Transverse colon (tissue), 4 donors: ENCODE measurements around the gene LPAR2. TPM values are rescaled to one million over a fixed set of nuclear protein-coding genes. Genes with fewer than 3 reads are reported as not detected.

Experiments used
- DNase-seq: peaks from one replicate; pipeline ENCODE4 v3.0.0-alpha.2; 2019
- H3K27ac ChIP-seq, 4 donors: fragments of 200-600 bp; sonication (generic); 2 replicates each; pipeline ENCODE4 v1.5.1; 2016 to 2018; ENCODE audit warnings: inconsistent platforms in 4 of 4
- H3K27me3 ChIP-seq: fragments of 200-600 bp; sonication (generic); 2 replicates; pipeline ENCODE4 v1.5.1; 2017; ENCODE audit warnings: inconsistent platforms
- H3K36me3 ChIP-seq, 4 donors: fragments of 200-600 bp; sonication (generic); 2 replicates each; pipeline ENCODE4 v1.5.1; 2017 to 2019; ENCODE audit warnings: inconsistent platforms in 4 of 4
- H3K4me1 ChIP-seq, 4 donors: fragments of 200-600 bp; sonication (generic); 2 replicates each; pipeline ENCODE4 v1.5.1; 2017 to 2020; ENCODE audit warnings: inconsistent platforms in 4 of 4
- H3K4me3 ChIP-seq, 4 donors: fragments of 200-600 bp; sonication (generic); 1 replicate in 1 of 4; 2 replicates in 3 of 4; pipeline versions ENCODE4 v1.5.1 to v1.6.1; 2017 to 2019; ENCODE audit warnings: inconsistent platforms in 4 of 4
- H3K9me3 ChIP-seq, 2 donors: fragments of 200-600 bp; sonication (generic); 2 replicates each; pipeline ENCODE4 v1.5.1; 2017 to 2019; ENCODE audit warnings: inconsistent platforms in 2 of 2
- EP300 ChIP-seq: sonication (generic); formaldehyde crosslinking; IDR thresholded peaks from one replicate; pipeline ENCODE4 v1.6.1; 2017; ENCODE audit warnings: antibody characterized with exemption, low read depth
- POLR2A ChIP-seq: fragments of 450-650 bp; IDR thresholded peaks from one replicate; pipeline ENCODE4 v1.6.1; 2016; ENCODE audit warnings: antibody characterized with exemption, mild to moderate bottlenecking, moderate library complexity
- POLR2AphosphoS5 ChIP-seq, 3 donors: sonication (generic); formaldehyde crosslinking; IDR thresholded peaks; one replicate each; pipeline ENCODE4 v1.6.1; 2016; ENCODE audit warnings: antibody characterized with exemption in 3 of 3
- whole genome bisulfite sequencing, 2 donors: methylation state at CpG; one replicate each; pipeline ENCODE4 v1.1.5; 2018; ENCODE audit warnings: low coverage in 1 of 2; 5-methylcytosine and 5-hydroxymethylcytosine counted together
- in situ Hi-C, 4 donors: fragments of 200-750 bp; cut with MboI; loops; one replicate each; pipeline versions ENCODE4 v1.15.0 to v1.15.1; 2017; ENCODE audit warnings: low sequenced_read_pairs in 3 of 4, low pct_ligation_motif_present in 1 of 4, low pct_unique_long_range_greater_than_20kb in 1 of 4
- intact Hi-C: fragments of 100-400 bp; cut with DNase I; formaldehyde crosslinking; loops from one replicate; pipeline ENCODE4 v1.15.1; 2023; ENCODE audit warnings: low total_unique reads
- total RNA-seq, 4 donors: library from RNA; depleted of rRNA; stranded (reverse); fragments of >200 nt; gene quantifications; one replicate each; pipeline ENCODE4 v1.1.0, GENCODE V29; 2016
- TF ChIP-seq, protein P1 (sequence below), 5 experiments: fragments of 200-600 bp in 3 of 5; fragments of 450-650 bp in 2 of 5; sonication (generic) in 3 of 5; IDR thresholded peaks; 1 replicate in 2 of 5; 2 replicates in 3 of 5; pipeline ENCODE4 v1.5.1; 2016 to 2017; ENCODE audit warnings: antibody characterized with exemption in 5 of 5, inconsistent platforms in 3 of 5, mild to moderate bottlenecking in 2 of 5, moderate library complexity in 1 of 5

The LPAR2 gene
- total RNA-seq, 4 donors from 2014 or later = 19.2 to 52.5 (median 32.6) TPM

DNA sequence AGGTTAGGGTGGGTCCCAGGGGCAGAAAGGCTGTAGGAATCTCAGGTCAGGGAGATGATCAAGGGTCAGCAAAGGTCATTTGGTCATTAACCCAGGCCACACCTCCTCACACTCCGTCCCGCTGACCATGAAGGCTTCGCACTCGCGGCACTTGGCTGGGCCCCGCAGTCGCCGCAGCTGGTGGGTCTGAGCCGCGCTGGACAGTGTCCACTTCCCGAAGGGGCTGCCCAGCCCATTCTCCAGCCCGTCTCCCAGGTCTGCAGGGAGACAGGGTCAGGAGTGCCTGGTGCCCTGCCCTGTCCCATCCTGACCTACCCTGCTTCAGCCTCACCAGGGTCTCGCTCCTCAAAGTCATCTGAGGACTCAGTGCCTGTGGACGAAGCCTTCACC, 7.3 kb upstream of the LPAR2 start:
- Histone ChIP-seq H3K4me3 (no peak overlapping the region), H3K4me1 (no peaks in the 10 kb centered on the region), H3K9me3 (no peaks in the 10 kb centered on the region), H3K36me3 (peaks cover 0 to 7% (median 0%) of the 10 kb centered on the region in 4 donors), H3K27ac (no peak overlapping the region), H3K27me3 (no peaks in the 10 kb centered on the region)
- no peak for DNase-seq
- no peak for TF ChIP-seq EP300
- TF ChIP-seq, protein P1, sequence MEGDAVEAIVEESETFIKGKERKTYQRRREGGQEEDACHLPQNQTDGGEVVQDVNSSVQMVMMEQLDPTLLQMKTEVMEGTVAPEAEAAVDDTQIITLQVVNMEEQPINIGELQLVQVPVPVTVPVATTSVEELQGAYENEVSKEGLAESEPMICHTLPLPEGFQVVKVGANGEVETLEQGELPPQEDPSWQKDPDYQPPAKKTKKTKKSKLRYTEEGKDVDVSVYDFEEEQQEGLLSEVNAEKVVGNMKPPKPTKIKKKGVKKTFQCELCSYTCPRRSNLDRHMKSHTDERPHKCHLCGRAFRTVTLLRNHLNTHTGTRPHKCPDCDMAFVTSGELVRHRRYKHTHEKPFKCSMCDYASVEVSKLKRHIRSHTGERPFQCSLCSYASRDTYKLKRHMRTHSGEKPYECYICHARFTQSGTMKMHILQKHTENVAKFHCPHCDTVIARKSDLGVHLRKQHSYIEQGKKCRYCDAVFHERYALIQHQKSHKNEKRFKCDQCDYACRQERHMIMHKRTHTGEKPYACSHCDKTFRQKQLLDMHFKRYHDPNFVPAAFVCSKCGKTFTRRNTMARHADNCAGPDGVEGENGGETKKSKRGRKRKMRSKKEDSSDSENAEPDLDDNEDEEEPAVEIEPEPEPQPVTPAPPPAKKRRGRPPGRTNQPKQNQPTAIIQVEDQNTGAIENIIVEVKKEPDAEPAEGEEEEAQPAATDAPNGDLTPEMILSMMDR (IDR thresholded peaks at IDR 0.05) = no peak
- no peak for TF ChIP-seq POLR2A
- no peak for TF ChIP-seq POLR2AphosphoS5 (IDR thresholded peaks at IDR 0.05)
- WGBS, 2 donors = 92% methylated on average over 14 of the region's 14 CpGs; no CpG with 5 or more reads in 1 of the 2 donors
- in situ Hi-C loops (loop anchor here in 1 of 4 donors (25.0 kb wide), 1 partner anchor 98 kb away; the partner anchor contains the start of genes CILP2 and YJEFN3), intact Hi-C loops (no loop called here)

DNA sequence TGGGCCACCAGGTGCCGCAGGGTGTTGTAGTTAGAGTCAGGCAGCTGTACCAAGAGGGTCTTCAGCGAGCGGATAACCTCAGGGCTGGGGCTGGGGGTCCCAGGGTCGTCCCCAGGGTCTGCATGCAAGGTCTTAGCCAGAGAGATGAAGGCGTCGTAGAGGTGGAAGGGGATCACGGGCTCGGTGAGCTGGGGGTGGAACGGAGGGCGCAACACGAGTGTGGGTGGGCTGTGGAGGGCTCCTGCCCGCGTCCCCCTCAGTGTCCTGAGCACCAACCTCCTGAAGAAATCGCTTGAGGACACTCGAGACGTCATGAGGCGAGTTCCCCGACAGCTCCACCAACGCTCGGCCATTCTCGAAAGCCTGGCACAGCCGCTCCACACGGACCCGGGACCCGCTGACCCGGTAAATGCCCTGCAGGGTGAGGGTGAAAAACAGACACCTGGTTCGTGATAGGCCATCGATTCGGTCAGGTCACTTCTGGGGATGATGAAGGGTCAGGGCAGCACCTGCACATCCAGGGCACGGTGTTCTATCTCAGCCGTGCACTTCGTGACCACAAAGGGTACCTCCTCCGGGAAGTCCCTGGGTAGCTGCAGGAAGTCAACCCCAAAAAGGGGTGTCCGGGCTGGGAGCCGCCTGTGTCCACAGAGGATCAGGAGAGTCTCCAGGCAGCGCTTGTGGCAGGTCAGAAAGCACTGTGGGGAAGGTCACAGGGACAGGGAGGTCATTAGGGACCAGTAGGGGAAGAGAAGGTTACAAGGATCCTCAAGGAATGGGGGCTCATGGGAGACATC, 6.7 kb upstream of the LPAR2 start:
- 70 to 93% methylated on average over 2 to 36 of the region's 36 CpGs for WGBS, 2 donors
- no peak for DNase-seq
- in situ Hi-C loops (loop anchor here in 1 of 4 donors (25.0 kb wide), 1 partner anchor 97 kb away; the partner anchor contains the start of genes CILP2 and YJEFN3), intact Hi-C loops (no loop called here)
- Histone ChIP-seq H3K36me3 (peaks cover 0 to 7% (median 0%) of the 10 kb centered on the region in 4 donors), H3K4me1 (no peaks in the 10 kb centered on the region), H3K4me3 (no peak overlapping the region), H3K9me3 (no peaks in the 10 kb centered on the region), H3K27me3 (no peaks in the 10 kb centered on the region), H3K27ac (no peak overlapping the region)
- TF ChIP-seq EP300 = no peak

DNA sequence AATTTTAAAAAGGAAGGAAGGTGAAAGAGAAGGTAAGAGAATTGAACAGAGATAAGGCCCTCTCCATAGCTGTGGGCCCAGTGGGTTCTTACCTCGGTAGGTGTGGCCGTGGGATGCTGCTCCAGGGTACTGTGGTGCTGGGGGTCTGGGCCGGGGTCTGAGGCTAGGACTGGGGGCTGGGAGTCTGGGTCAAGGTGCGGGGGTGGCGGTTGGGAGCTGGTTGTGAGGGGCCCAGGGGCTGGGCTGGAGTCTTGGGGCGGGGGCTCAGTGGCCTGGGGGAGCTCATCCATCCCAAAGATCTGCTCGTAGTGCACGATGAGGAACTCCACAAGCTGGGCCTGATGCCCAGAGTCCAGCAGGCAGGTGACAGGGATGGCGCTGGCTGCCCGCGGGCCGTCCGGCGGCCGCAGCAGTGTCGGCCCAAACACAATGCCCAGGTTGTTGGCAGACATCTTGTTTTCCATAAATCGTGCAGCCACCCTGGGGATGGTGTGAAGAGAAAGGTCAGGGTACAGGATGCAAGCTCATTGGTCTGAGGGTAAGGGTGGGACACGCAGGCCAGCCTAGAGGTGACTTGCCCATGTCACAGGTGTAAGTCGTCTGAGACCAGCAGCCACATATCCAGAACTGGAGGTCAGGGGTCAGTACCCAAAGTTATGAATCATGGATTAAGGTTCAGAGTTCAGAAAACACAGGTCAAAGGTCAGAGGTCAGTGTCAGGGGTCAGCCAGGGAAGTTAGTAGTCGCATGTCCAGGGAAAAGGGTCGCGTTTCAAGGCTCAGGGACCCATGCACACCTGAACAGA, 5.9 kb upstream of the LPAR2 start:
- WGBS, 2 donors = 96 to 100% methylated on average over 2 to 22 of the region's 22 CpGs
- in situ Hi-C loops = loop anchor here in 1 of 4 donors (25.0 kb wide), 1 partner anchor 97 kb away; the partner anchor contains the start of genes CILP2 and YJEFN3
- no peak for DNase-seq

DNA sequence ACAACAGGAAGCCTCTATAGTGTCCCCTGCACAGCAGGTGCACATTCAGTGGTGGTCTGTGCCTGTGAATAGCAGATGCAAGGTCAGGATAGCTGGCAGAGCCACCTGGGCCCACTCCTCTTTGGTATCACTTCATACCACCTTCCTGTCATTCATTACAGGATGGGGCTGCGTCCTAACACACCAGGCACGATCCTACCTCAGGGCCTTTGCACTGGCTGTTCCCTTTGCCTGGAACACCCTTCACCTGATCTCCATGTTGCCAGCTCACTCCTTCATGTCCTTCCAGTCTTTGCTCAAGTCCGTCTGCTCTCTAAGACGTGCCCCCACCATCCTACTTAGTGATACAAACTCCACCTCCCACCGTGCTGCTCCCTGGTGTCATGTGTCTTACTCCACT, 4.6 kb upstream of the LPAR2 start:
- peaks cover 0 to 7% (median 0%) of the 10 kb centered on the region in 4 donors for H3K36me3 ChIP-seq
- H3K27me3 ChIP-seq = no peaks in the 10 kb centered on the region
- TF ChIP-seq EP300 = no peak
- TF ChIP-seq, protein P1 (IDR thresholded peaks at IDR 0.05) = no peak
- no peak for TF ChIP-seq POLR2A
- no peak for TF ChIP-seq POLR2AphosphoS5 (IDR thresholded peaks at IDR 0.05)
- 87 to 100% methylated on average over 4 to 5 of the region's 5 CpGs for WGBS, 2 donors
- H3K4me1 ChIP-seq = peaks cover 0 to 13% (median 8%) of the 10 kb centered on the region in 4 donors
- no peak overlapping the region for H3K27ac ChIP-seq
- intact Hi-C loops = no loop called here
- no peak for DNase-seq
- H3K4me3 ChIP-seq = no peak overlapping the region
- no peaks in the 10 kb centered on the region for H3K9me3 ChIP-seq
- in situ Hi-C loops = loop anchor here in 1 of 4 donors (25.0 kb wide), 1 partner anchor 95 kb away; the partner anchor contains the start of genes CILP2 and YJEFN3

More for the DNA sequence above, 5.9 kb upstream of the LPAR2 start:
- Histone ChIP-seq H3K9me3 (no peaks in the 10 kb centered on the region), H3K4me3 (no peak overlapping the region), H3K36me3 (peaks cover 0 to 7% (median 0%) of the 10 kb centered on the region in 4 donors), H3K27me3 (no peaks in the 10 kb centered on the region), H3K4me1 (peaks cover 0 to under 1% (median under 1%) of the 10 kb centered on the region in 4 donors), H3K27ac (no peak overlapping the region)
- intact Hi-C loops = no loop called here
- TF ChIP-seq EP300 = no peak
- TF ChIP-seq POLR2A = no peak
- no peak for TF ChIP-seq POLR2AphosphoS5 (IDR thresholded peaks at IDR 0.05)
- TF ChIP-seq, protein P1 (IDR thresholded peaks at IDR 0.05) = no peak
